Dendritic cell treated with granulocyte-macrophage colony-stimulating factor and Interleukin-4, amounts not matched to agents 40 ng/mL and 50 ng/mL, for 4 days (primary cell): ENCODE results near the gene MYO15A.

Source experiments
- H3K27ac Mint-ChIP-seq: one replicate; pipeline ENCODE4 v1.8.0; 2022; ENCODE audit warnings: mild to moderate bottlenecking, mixed read lengths
- H3K27me3 Mint-ChIP-seq: one replicate; pipeline ENCODE4 v1.8.0; 2022; ENCODE audit warnings: mild to moderate bottlenecking, mixed read lengths
- H3K36me3 Mint-ChIP-seq: one replicate; pipeline ENCODE4 v1.8.0; 2022; ENCODE audit warnings: low read depth, mixed read lengths
- H3K4me1 Mint-ChIP-seq: one replicate; pipeline ENCODE4 v1.8.0; 2022; ENCODE audit warnings: low read depth, mixed read lengths
- H3K4me3 Mint-ChIP-seq: one replicate; pipeline ENCODE4 v1.8.0; 2022; ENCODE audit warnings: mild to moderate bottlenecking, moderate library complexity, mixed read lengths
- H3K9me3 Mint-ChIP-seq: one replicate; pipeline ENCODE4 v1.8.0; 2022; ENCODE audit warnings: mixed read lengths
- intact Hi-C: fragments of 100-400 bp; cut with micrococcal nuclease; formaldehyde crosslinking; loops from one replicate; pipeline ENCODE4 v1.15.0; 2022

The MYO15A gene

GRCh38 chr17:18087610-18088491 is 20.7 kb upstream of the MYO15A start, which contains the start of gene DRG2:
DRG2 (plus strand) TSS chr17:18087948; CDS start chr17:18088024, 76 bp downstream.
- H3K27ac Mint-ChIP-seq: peak within 1 kb of the TSS; percentile 97
- peak within 1 kb of the TSS; percentile 98 for H3K4me3 Mint-ChIP-seq
- no peaks in the 10 kb centered on the region for H3K9me3 Mint-ChIP-seq
- no peaks in the 10 kb centered on the region for H3K27me3 Mint-ChIP-seq
- H3K36me3 Mint-ChIP-seq: peaks cover 37% of the 10 kb centered on the region
- intact Hi-C loops: no loop called here
- H3K4me1 Mint-ChIP-seq: peaks cover 28% of the 10 kb centered on the region

- no peak overlapping the region for H3K4me3 Mint-ChIP-seq
- H3K36me3 Mint-ChIP-seq: peaks cover 55% of the 10 kb centered on the region
- H3K27me3 Mint-ChIP-seq: no peaks in the 10 kb centered on the region
- H3K27ac Mint-ChIP-seq: no peak overlapping the region
- intact Hi-C loops: no loop called here
- peaks cover 34% of the 10 kb centered on the region for H3K4me1 Mint-ChIP-seq
- H3K9me3 Mint-ChIP-seq: no peaks in the 10 kb centered on the region
These were observed 18.9 kb upstream of the MYO15A start for GRCh38 chr17:18089613-18090012.

- H3K27ac Mint-ChIP-seq: no peak overlapping the region
- H3K36me3 Mint-ChIP-seq: peaks cover 89% of the 10 kb centered on the region
- no peaks in the 10 kb centered on the region for H3K27me3 Mint-ChIP-seq
- no peak overlapping the region for H3K4me3 Mint-ChIP-seq
- no peaks in the 10 kb centered on the region for H3K9me3 Mint-ChIP-seq
- peaks cover 18% of the 10 kb centered on the region for H3K4me1 Mint-ChIP-seq
- intact Hi-C loops: no loop called here
These were observed 14.7 kb upstream of the MYO15A start for GRCh38 chr17:18093616-18094408.

GRCh38 chr17:18094409-18094807 is 14.1 kb upstream of the MYO15A start:
- H3K27ac Mint-ChIP-seq: no peak overlapping the region

GRCh38 chr17:18099516-18099915 is 9.0 kb upstream of the MYO15A start:
- peaks cover 97% of the 10 kb centered on the region for H3K36me3 Mint-ChIP-seq
- intact Hi-C loops: no loop called here
- no peaks in the 10 kb centered on the region for H3K9me3 Mint-ChIP-seq

More at GRCh38 chr17:18094409-18094807, 14.1 kb upstream of the MYO15A start:
- intact Hi-C loops: no loop called here
- Mint-ChIP-seq H3K27me3 (no peaks in the 10 kb centered on the region), H3K9me3 (no peaks in the 10 kb centered on the region), H3K4me3 (no peak overlapping the region), H3K36me3 (peaks cover 94% of the 10 kb centered on the region), H3K4me1 (peaks cover 12% of the 10 kb centered on the region)

GRCh38 chr17:18100616-18101015 is 7.9 kb upstream of the MYO15A start:
- no peak overlapping the region for H3K4me3 Mint-ChIP-seq
- no peaks in the 10 kb centered on the region for H3K27me3 Mint-ChIP-seq
- peaks cover 97% of the 10 kb centered on the region for H3K36me3 Mint-ChIP-seq
- H3K9me3 Mint-ChIP-seq: no peaks in the 10 kb centered on the region
- intact Hi-C loops: no loop called here
- H3K27ac Mint-ChIP-seq: no peak overlapping the region
- peaks cover 15% of the 10 kb centered on the region for H3K4me1 Mint-ChIP-seq

More at GRCh38 chr17:18099516-18099915, 9.0 kb upstream of the MYO15A start:
- peaks cover 15% of the 10 kb centered on the region for H3K4me1 Mint-ChIP-seq
- H3K27ac Mint-ChIP-seq: no peak overlapping the region
- no peak overlapping the region for H3K4me3 Mint-ChIP-seq
- no peaks in the 10 kb centered on the region for H3K27me3 Mint-ChIP-seq

GRCh38 chr17:18101828-18102227 is 6.7 kb upstream of the MYO15A start:
- H3K9me3 Mint-ChIP-seq: no peaks in the 10 kb centered on the region
- H3K36me3 Mint-ChIP-seq: peaks cover 97% of the 10 kb centered on the region
- H3K27ac Mint-ChIP-seq: no peak overlapping the region
- H3K4me1 Mint-ChIP-seq: peaks cover 15% of the 10 kb centered on the region
- intact Hi-C loops: no loop called here
- H3K4me3 Mint-ChIP-seq: no peak overlapping the region
- no peaks in the 10 kb centered on the region for H3K27me3 Mint-ChIP-seq

- H3K27ac Mint-ChIP-seq: no peak overlapping the region
- intact Hi-C loops: no loop called here
These were observed 5.9 kb upstream of the MYO15A start for GRCh38 chr17:18102640-18103039.

GRCh38 chr17:18105027-18105426 is 3.5 kb upstream of the MYO15A start:
- intact Hi-C loops: no loop called here
- Mint-ChIP-seq H3K36me3 (peaks cover 80% of the 10 kb centered on the region), H3K9me3 (no peaks in the 10 kb centered on the region), H3K27me3 (no peaks in the 10 kb centered on the region), H3K27ac (no peak overlapping the region), H3K4me1 (peaks cover 15% of the 10 kb centered on the region), H3K4me3 (no peak overlapping the region)

More at GRCh38 chr17:18102640-18103039, 5.9 kb upstream of the MYO15A start:
- no peak overlapping the region for H3K4me3 Mint-ChIP-seq
- peaks cover 97% of the 10 kb centered on the region for H3K36me3 Mint-ChIP-seq
- peaks cover 15% of the 10 kb centered on the region for H3K4me1 Mint-ChIP-seq
- no peaks in the 10 kb centered on the region for H3K9me3 Mint-ChIP-seq
- no peaks in the 10 kb centered on the region for H3K27me3 Mint-ChIP-seq

- no peak overlapping the region for H3K4me3 Mint-ChIP-seq
- peaks cover 74% of the 10 kb centered on the region for H3K36me3 Mint-ChIP-seq
- H3K27me3 Mint-ChIP-seq: peaks cover under 1% of the 10 kb centered on the region
- H3K9me3 Mint-ChIP-seq: no peaks in the 10 kb centered on the region
- no peak overlapping the region for H3K27ac Mint-ChIP-seq
- intact Hi-C loops: no loop called here
- peaks cover 15% of the 10 kb centered on the region for H3K4me1 Mint-ChIP-seq
These were observed 3.0 kb upstream of the MYO15A start for GRCh38 chr17:18105595-18105994.

GRCh38 chr17:18106211-18106610 is 2.3 kb upstream of the MYO15A start:
- no peak overlapping the region for H3K4me3 Mint-ChIP-seq
- peaks cover 68% of the 10 kb centered on the region for H3K36me3 Mint-ChIP-seq
- H3K4me1 Mint-ChIP-seq: peaks cover 15% of the 10 kb centered on the region
- no peak overlapping the region for H3K27ac Mint-ChIP-seq
- H3K9me3 Mint-ChIP-seq: no peaks in the 10 kb centered on the region
- intact Hi-C loops: no loop called here
- H3K27me3 Mint-ChIP-seq: peaks cover 2% of the 10 kb centered on the region

- intact Hi-C loops: no loop called here
- H3K4me3 Mint-ChIP-seq: no peak overlapping the region
- peaks cover 6% of the 10 kb centered on the region for H3K4me1 Mint-ChIP-seq
- peaks cover 58% of the 10 kb centered on the region for H3K36me3 Mint-ChIP-seq
- H3K9me3 Mint-ChIP-seq: no peaks in the 10 kb centered on the region
- H3K27me3 Mint-ChIP-seq: peaks cover 2% of the 10 kb centered on the region
- H3K27ac Mint-ChIP-seq: no peak overlapping the region
These were observed 1.3 kb upstream of the MYO15A start for GRCh38 chr17:18107061-18107790.

GRCh38 chr17:18107971-18108370 is 585 bp upstream of the MYO15A start:
- no peaks in the 10 kb centered on the region for H3K9me3 Mint-ChIP-seq
- H3K36me3 Mint-ChIP-seq: peaks cover 54% of the 10 kb centered on the region
- no peak overlapping the region for H3K27ac Mint-ChIP-seq
- intact Hi-C loops: no loop called here
- H3K27me3 Mint-ChIP-seq: peaks cover 2% of the 10 kb centered on the region
- H3K4me1 Mint-ChIP-seq: no peaks in the 10 kb centered on the region
- H3K4me3 Mint-ChIP-seq: no peak overlapping the region
